ENCODE results near the gene MAP2K5. TPM values are rescaled to one million over a fixed set of nuclear protein-coding genes. Genes with fewer than 3 reads are reported as not detected.

MAP2K5 gene
- polyA plus RNA-seq, 2 of the 4 experiments (the other 2 are of a cell fraction) = 7.8 to 11.0 TPM

GRCh38 chr15:67779549-67780111 is 237.1 kb downstream of the MAP2K5 start:
- ATAC-seq (no peak), FAIRE-seq (no peak), DNase-seq (ENCODE audit: low read depth in 1 of 2, low spot score in 1 of 2) (no peak)
- Histone ChIP-seq H3K27ac (no peak overlapping the region), H3K4me1 (no peaks in the 10 kb centered on the region), H3K9me3 (no peaks in the 10 kb centered on the region), H3K4me2 (no peak overlapping the region), H3K4me3 (no peak overlapping the region)
- TF ChIP-seq ESRRA (IDR thresholded peaks at IDR 0.05; ENCODE audit: borderline replicate concordance, low read length) (no peak), CHD2 (IDR thresholded peaks at IDR 0.05; ENCODE audit: low read length, partially characterized antibody) (no peak), CBX8 (IDR thresholded peaks at IDR 0.05) (no peak), ZNF302 (CRISPR knock-in tag; IDR thresholded peaks at IDR 0.05) (no peak), JUN (IDR thresholded peaks at IDR 0.05) (no peak), E2F6 (IDR thresholded peaks at IDR 0.05; ENCODE audit: borderline replicate concordance, low read depth) (no peak)
- ChIA-PET CTCF (interaction anchor here (0.7 to 1.5 kb wide), 4 partner anchors 14 to 323 kb away, joined by 3 read pairs; no protein-coding TSS in a partner anchor), POLR2A (no interaction called here)
- 84% methylated on average over 6 of the region's 6 CpGs for WGBS (ENCODE audit: missing lambda C conversion rate)

GRCh38 chr15:67781061-67781460 is 238.6 kb downstream of the MAP2K5 start:
- FAIRE-seq = no peak
- Histone ChIP-seq H3K4me1 (no peaks in the 10 kb centered on the region), H3K27ac (no peak overlapping the region), H3K9me3 (no peaks in the 10 kb centered on the region), H3K4me2 (no peak overlapping the region), H3K4me3 (no peak overlapping the region)
- 72% methylated on average over 3 of the region's 3 CpGs for WGBS (ENCODE audit: missing lambda C conversion rate)
- POLR2A ChIA-PET = no interaction called here
- TF ChIP-seq RFX5 (IDR thresholded peaks at IDR 0.05) = no peak
- TF ChIP-seq HEYL (CRISPR knock-in tag; IDR thresholded peaks at IDR 0.05) = no peak
- no peak for TF ChIP-seq ELK1 (IDR thresholded peaks at IDR 0.05; ENCODE audit: low read depth, low read length)
- TF ChIP-seq BHLHE40 (IDR thresholded peaks at IDR 0.05; ENCODE audit: low read depth, low read length) = no peak
- no peak for TF ChIP-seq POLR2AphosphoS2 (conservative IDR thresholded peaks at IDR 0.05; ENCODE audit: low read length)
- TF ChIP-seq CTCF (IDR thresholded peaks at IDR 0.05) = no peak
- no peak for TF ChIP-seq RARB (CRISPR knock-in tag; IDR thresholded peaks at IDR 0.05)
- no peak for TF ChIP-seq RAD21 (conservative IDR thresholded peaks at IDR 0.05 in 1 of 2, IDR thresholded peaks at IDR 0.05 in 1 of 2)
- no peak for TF ChIP-seq JUN (IDR thresholded peaks at IDR 0.05)
- TF ChIP-seq CBX2 (IDR thresholded peaks at IDR 0.05; ENCODE audit: borderline replicate concordance, low read depth) = no peak
- no peak for TF ChIP-seq E2F6 (IDR thresholded peaks at IDR 0.05; ENCODE audit: borderline replicate concordance, low read depth)
- no peak for TF ChIP-seq ZFP36 (IDR thresholded peaks at IDR 0.05; ENCODE audit: borderline replicate concordance, partially characterized antibody)
- ATAC-seq = no peak
- CTCF ChIA-PET = interaction anchor here (0.6 to 2.3 kb wide), 4 partner anchors 10 to 930 kb away, joined by 3 to 4 read pairs (median 4); no protein-coding TSS in a partner anchor
- DNase-seq (ENCODE audit: low read depth in 1 of 2, low spot score in 1 of 2) = no peak

GRCh38 chr15:67781907-67782690 is 239.6 kb downstream of the MAP2K5 start:
- Histone ChIP-seq H3K27ac (no peak overlapping the region), H3K4me2 (no peak overlapping the region), H3K4me3 (no peak overlapping the region), H3K9me3 (no peaks in the 10 kb centered on the region), H3K4me1 (no peaks in the 10 kb centered on the region)
- no peak for ATAC-seq
- WGBS (ENCODE audit: missing lambda C conversion rate) = 84% methylated on average over 10 of the region's 10 CpGs
- DNase-seq (ENCODE audit: low read depth in 1 of 2, low spot score in 1 of 2) = no peak
- TF ChIP-seq EHF (CRISPR knock-in tag; IDR thresholded peaks at IDR 0.05) (no peak), ZFP36 (IDR thresholded peaks at IDR 0.05; ENCODE audit: borderline replicate concordance, partially characterized antibody) (no peak), MAFK (IDR thresholded peaks at IDR 0.05; ENCODE audit: partially characterized antibody) (peak; percentile 91)
- POLR2A ChIA-PET = interaction anchor here (0.6 kb wide), 1 partner anchor 837 kb away, joined by 3 read pairs; no protein-coding TSS in a partner anchor
- CTCF ChIA-PET = interaction anchor here (0.7 to 2.3 kb wide), 3 partner anchors 11 to 25 kb away, joined by 3 to 4 read pairs (median 4); no protein-coding TSS in a partner anchor
- no peak for FAIRE-seq
